ENCODE measurements around the gene ALDH1A3.

DNA sequence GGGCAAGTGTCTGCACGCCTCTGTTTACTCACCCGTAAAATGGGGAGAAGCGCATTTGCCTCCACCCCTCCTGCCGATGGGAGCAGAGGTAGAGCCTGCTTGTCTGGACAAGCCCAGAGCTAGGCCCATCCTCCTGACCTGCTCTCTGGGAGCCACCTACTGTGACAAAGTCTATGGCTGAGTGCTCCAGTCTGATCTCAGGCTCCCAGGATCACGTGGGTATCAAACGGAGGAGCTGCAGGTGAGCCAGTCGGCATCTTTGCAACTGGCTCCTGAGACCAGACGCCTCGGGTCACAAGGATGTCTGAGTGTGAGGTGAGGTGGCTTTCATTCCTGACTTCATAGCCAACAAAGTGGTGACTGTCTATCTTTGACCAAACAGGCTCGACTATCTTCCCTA lies 2.1 kb upstream of the ALDH1A3 start:
- TF ChIP-seq, protein P1, sequence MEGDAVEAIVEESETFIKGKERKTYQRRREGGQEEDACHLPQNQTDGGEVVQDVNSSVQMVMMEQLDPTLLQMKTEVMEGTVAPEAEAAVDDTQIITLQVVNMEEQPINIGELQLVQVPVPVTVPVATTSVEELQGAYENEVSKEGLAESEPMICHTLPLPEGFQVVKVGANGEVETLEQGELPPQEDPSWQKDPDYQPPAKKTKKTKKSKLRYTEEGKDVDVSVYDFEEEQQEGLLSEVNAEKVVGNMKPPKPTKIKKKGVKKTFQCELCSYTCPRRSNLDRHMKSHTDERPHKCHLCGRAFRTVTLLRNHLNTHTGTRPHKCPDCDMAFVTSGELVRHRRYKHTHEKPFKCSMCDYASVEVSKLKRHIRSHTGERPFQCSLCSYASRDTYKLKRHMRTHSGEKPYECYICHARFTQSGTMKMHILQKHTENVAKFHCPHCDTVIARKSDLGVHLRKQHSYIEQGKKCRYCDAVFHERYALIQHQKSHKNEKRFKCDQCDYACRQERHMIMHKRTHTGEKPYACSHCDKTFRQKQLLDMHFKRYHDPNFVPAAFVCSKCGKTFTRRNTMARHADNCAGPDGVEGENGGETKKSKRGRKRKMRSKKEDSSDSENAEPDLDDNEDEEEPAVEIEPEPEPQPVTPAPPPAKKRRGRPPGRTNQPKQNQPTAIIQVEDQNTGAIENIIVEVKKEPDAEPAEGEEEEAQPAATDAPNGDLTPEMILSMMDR (IDR thresholded peaks at IDR 0.05; ENCODE audit: insufficient read depth, low read length), result no peak
- no peak for TF ChIP-seq POLR2AphosphoS5 (IDR thresholded peaks at IDR 0.05; ENCODE audit: low read depth)

Measured in HL-60 (cell line).